K562 (cell line): Measurements from ENCODE around the gene TIAM1.

ENCODE experiments used
- BDP1 ChIP-seq: IDR thresholded peaks from 3 replicates; pipeline ENCODE4 v1.6.1; 2011; ENCODE audit not compliant: insufficient read length, insufficient read depth
- BMI1 ChIP-seq: fragments of 150-350 bp; IDR thresholded peaks from 2 replicates; pipeline ENCODE4 v1.6.1; 2014; ENCODE audit warnings: low read length
- BRF1 ChIP-seq: IDR thresholded peaks from 3 replicates; pipeline ENCODE4 v1.6.1; 2011; ENCODE audit warnings: borderline replicate concordance, mild to moderate bottlenecking; ENCODE audit not compliant: insufficient read length; ENCODE audit errors: extremely low read depth
- CEBPZ ChIP-seq: fragments of 150-350 bp; IDR thresholded peaks from 2 replicates; pipeline ENCODE4 v1.6.1; 2014; ENCODE audit warnings: low read depth, mild to moderate bottlenecking, low read length, borderline replicate concordance
- CTCF ChIP-seq, 3 experiments: IDR thresholded peaks in 2 of 3; conservative IDR thresholded peaks in 1 of 3; 2 replicates each; pipeline ENCODE4 v1.5.1; 2011 to 2012; ENCODE audit warnings: low read length in 3 of 3, mild to moderate bottlenecking in 3 of 3, control low read depth in 2 of 3, improper control_type of control experiment in 1 of 3, inconsistent platforms in 1 of 3, low read depth in 1 of 3, mixed read lengths in 1 of 3, moderate library complexity in 1 of 3; ENCODE audit not compliant: insufficient read depth in 2 of 3
- E2F4 ChIP-seq: sonication (generic); formaldehyde crosslinking; IDR thresholded peaks from 2 replicates; pipeline ENCODE4 v1.8.0; 2022; ENCODE audit warnings: mild to moderate bottlenecking, low read depth, missing genetic modification reagents
- HCFC1 ChIP-seq: IDR thresholded peaks from 2 replicates; pipeline ENCODE4 v1.6.1; 2012; ENCODE audit warnings: low read depth, low read length, improper control_type of control experiment
- JUNB ChIP-seq: fragments of 450-650 bp; formaldehyde crosslinking; conservative IDR thresholded peaks from 2 replicates; pipeline ENCODE4 v1.4.0; 2020; ENCODE audit warnings: mild to moderate bottlenecking
- POLR2A ChIP-seq: fragments of 450-650 bp; conservative IDR thresholded peaks from 2 replicates; pipeline ENCODE4 v1.6.1; 2016
- TEAD4 ChIP-seq, 2 experiments: sonication (generic) in 1 of 2; formaldehyde crosslinking in 1 of 2; IDR thresholded peaks; 2 replicates each; pipeline versions ENCODE4 v1.6.1 to v1.8.0; 2012 to 2022; ENCODE audit warnings: borderline replicate concordance in 1 of 2, inconsistent platforms in 1 of 2, low read length in 1 of 2, mild to moderate bottlenecking in 1 of 2, missing genetic modification reagents in 1 of 2
- XRCC4 ChIP-seq: IDR thresholded peaks from one replicate; pipeline ENCODE4 v1.6.1; 2011; ENCODE audit not compliant: insufficient read depth, insufficient read length; ENCODE audit errors: extremely low read depth
- TF ChIP-seq, protein P1 (sequence below): sonication (generic); formaldehyde crosslinking; IDR thresholded peaks from 2 replicates; pipeline ENCODE4 v1.8.0; 2022; ENCODE audit warnings: missing genetic modification reagents, mild to moderate bottlenecking, moderate library complexity, borderline replicate concordance

DNA sequence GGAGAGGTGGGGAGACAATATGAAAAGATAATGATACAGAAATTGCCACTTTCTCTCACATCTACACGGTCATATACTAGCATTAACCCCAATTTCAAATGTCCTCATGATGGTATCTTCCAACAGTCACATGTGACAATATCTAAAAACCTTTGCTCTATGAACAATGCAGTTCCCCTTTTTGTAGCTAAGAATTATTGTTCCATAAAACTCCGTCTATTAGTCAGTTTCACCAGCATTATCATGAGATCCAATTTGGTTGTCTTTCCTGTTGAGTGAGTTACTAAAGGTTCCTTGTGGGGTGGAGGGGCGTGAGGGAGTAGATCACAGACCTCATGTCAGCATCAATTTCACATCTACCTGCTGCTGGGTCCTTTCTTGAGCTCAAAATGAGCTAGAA is 1.7 kb downstream of the TIAM1 start:
- TF ChIP-seq HCFC1 (no peak), JUNB (CRISPR knock-in tag) (no peak), CEBPZ (no peak), BMI1 (no peak), E2F4 (CRISPR knock-in tag) (no peak), XRCC4 (no peak), POLR2A (no peak), BDP1 (no peak), TEAD4 (IDR thresholded peaks at IDR 0.05; ENCODE audit: low read length) (no peak), TEAD4 (CRISPR knock-in tag; IDR thresholded peaks at IDR 0.05; ENCODE audit: borderline replicate concordance) (no peak), CTCF (IDR thresholded peaks at IDR 0.05 in 2 of 3, conservative IDR thresholded peaks at IDR 0.05 in 1 of 3; ENCODE audit: insufficient read depth in 2 of 3, low read depth in 1 of 3, low read length in 3 of 3) (no peak), BRF1 (no peak)
- TF ChIP-seq, protein P1, sequence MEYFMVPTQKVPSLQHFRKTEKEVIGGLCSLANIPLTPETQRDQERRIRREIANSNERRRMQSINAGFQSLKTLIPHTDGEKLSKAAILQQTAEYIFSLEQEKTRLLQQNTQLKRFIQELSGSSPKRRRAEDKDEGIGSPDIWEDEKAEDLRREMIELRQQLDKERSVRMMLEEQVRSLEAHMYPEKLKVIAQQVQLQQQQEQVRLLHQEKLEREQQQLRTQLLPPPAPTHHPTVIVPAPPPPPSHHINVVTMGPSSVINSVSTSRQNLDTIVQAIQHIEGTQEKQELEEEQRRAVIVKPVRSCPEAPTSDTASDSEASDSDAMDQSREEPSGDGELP, result no peak
